Measurements from ENCODE around the gene OVCA2. TPM values are rescaled to one million over a fixed set of nuclear protein-coding genes. Genes with fewer than 3 reads are reported as not detected.

OVCA2 gene
- polyA plus RNA-seq, 3 donors: 12.7 to 15.9 (median 14.0) TPM

DNA sequence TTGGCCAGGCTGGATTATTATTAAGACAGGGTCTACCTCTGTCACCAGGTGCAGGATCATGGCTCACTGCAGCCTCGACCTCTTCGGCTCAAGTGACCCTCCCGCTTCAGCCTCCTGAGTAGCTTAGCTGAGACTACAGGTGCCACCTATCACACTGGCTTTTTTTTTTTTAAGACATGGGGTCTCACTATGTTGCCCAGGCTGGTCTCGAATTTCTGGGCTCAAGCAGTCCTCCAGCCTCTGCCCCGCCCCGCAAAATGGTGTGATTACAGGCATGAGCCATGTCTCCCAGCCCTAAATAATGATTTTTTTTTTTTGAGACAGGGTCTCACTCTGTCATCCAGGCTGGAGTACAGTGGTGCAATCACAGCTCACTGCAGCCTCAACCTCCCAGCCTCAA is 5.8 kb downstream of the OVCA2 start:
- no peak for DNase-seq (ENCODE audit: extremely low read depth in 1 of 11, low read depth in 9 of 11, low spot score in 4 of 11)

GRCh38 chr17:2048805-2049204 is 7.0 kb downstream of the OVCA2 start:
- no peak for DNase-seq (ENCODE audit: extremely low read depth in 1 of 11, low read depth in 9 of 11, low spot score in 4 of 11)

- peak in 3 of 11 donors; percentile 74 to 80 (median 78) for DNase-seq (ENCODE audit: extremely low read depth in 1 of 11, low read depth in 9 of 11, low spot score in 4 of 11)
Observed at GRCh38 chr17:2049333-2050299, 7.8 kb downstream of the OVCA2 start.

GRCh38 chr17:2050300-2051060 is 8.7 kb downstream of the OVCA2 start:
- DNase-seq (ENCODE audit: extremely low read depth in 1 of 11, low read depth in 9 of 11, low spot score in 4 of 11): no peak

GRCh38 chr17:2051061-2051932 is 9.5 kb downstream of the OVCA2 start:
- DNase-seq (ENCODE audit: extremely low read depth in 1 of 11, low read depth in 9 of 11, low spot score in 4 of 11): no peak

DNA sequence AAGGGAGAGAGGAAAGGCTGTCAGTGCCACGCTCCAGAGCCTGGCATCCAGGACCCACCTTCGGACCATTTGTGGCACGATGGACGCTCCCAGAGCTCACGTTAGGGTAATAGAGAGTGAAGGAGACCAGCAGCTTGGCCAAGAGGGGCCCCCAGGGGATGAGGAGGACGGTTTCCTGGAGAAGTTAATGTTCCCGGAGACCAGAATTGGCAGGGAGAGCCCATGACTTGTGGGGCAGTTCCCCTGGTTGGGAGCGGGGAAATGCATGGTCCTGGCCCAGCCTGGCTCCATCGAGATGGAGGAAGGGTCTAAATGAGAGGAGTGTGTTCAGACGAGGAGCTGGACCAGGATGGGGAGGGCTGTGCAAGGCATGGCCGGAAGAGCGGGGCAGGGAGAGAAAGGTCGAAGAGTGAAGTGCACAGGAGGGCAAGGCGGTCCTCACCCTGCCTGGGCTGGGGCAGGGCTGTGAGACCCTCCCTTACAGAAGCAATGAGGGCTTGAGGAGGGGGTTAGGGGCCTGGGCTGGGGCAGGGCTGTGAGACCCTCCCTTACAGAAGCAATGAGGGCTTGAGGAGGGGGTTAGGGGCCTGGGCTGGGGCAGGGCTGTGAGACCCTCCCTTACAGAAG is 10.2 kb downstream of the OVCA2 start:
- DNase-seq (ENCODE audit: extremely low read depth in 1 of 11, low read depth in 9 of 11, low spot score in 4 of 11): no peak

GRCh38 chr17:2053380-2054261 is 11.8 kb downstream of the OVCA2 start:
- no peak for DNase-seq (ENCODE audit: extremely low read depth in 1 of 11, low read depth in 9 of 11, low spot score in 4 of 11)

DNA sequence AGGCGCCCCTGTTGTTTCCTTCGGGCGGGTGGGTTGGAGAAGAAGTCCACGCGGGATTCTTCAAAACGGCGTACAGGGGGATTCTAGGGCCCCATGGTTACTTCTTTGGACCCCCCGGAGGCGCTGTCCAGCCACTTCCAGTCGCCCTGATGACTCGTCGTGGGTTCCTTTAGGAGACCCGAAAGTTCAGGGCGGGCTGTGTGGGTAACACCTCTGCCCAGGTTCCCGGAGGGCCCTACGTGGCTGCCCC is 12.4 kb downstream of the OVCA2 start:
- DNase-seq (ENCODE audit: extremely low read depth in 1 of 11, low read depth in 9 of 11, low spot score in 4 of 11): no peak

DNA sequence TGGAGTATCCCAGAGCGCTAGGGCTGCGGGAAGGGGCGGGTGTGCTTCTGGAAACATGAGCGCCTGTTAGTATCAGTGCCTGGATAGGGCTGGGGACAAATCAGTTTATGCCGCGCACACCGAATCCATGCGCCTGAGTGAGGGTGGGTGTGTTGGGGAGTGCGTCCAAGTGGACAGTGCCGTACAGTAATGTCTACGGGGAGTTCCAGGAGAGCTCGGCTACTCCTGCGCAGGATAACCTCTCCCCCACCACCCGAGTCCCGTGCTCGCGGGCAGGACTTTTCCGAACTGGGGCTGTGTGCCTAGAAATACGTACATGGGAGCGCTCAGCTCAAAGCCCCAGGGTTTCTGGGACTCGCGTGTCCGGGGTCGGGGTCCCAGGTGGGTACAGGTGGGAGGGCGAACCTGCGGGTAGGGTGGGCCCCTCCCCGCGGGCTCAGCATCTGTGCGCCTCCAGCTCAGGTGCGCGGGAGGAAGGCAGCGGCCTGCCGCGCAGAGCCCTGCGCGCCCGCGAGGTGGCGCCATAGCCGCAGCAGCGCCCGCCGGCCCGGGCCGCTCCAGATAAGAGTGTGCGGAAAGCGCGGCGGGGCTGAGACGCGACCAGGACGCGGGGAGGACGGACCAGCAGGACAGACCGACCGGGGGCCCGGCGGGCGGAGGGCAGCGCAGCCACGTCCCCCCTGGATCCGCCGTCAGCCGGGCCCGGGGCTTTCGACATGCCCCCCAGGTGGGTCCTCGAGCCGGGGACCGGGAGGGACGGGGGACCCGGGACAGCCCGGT is 12.9 kb downstream of the OVCA2 start, which contains the start of gene HIC1:
Gene HIC1, plus strand, starts transcription at position 592 of the 780 bp plus-strand sequence. CDS start 1,588 bp downstream, outside the sequence.
- no peak for DNase-seq (ENCODE audit: extremely low read depth in 1 of 11, low read depth in 9 of 11, low spot score in 4 of 11)

DNA sequence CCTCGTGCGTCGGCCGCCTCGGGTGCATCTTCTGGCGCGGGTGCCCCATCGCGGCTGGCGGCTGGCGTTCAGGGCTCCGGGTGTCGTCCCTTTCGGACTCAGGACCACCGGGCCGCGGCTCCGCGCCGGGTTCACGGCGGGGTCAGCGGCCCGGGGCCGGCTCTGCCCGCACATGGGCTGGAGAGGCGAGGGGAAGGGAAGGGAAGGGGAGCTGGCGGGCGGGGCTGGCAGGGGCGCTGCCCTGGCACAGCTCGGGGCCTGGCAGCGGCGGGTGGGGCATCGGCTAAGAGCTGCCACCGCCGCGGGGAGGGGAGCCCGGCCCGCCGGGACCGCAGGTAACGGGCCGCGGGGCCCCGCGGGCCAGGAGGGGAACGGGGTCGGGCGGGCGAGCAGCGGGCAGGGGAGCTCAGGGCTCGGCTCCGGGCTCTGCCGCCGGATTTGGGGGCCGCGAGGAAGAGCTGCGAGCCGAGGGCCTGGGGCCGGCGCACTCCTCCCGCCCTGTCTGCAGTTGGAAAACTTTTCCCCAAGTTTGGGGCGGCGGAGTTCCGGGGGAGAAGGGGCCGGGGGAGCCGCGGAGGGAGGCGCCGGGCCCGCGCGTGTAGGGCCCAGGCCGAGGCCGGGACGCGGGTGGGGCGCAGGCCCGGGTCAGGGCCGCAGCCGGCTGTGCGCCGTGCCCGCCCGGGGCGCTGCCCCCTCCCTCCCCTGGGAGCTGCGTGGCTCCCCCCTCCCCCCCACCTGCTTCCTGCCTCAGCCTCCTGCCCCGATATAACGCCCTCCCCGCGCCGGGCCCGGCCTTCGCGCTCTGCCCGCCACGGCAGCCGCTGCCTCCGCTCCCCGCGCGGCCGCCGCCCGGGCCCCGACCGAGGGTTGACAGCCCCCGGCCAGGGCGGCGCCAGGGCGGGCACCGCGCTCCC is 13.7 kb downstream of the OVCA2 start:
- no peak for DNase-seq (ENCODE audit: extremely low read depth in 1 of 11, low read depth in 9 of 11, low spot score in 4 of 11)

GRCh38 chr17:2056206-2057174 is 14.7 kb downstream of the OVCA2 start:
- no peak for DNase-seq (ENCODE audit: extremely low read depth in 1 of 11, low read depth in 9 of 11, low spot score in 4 of 11)

DNA sequence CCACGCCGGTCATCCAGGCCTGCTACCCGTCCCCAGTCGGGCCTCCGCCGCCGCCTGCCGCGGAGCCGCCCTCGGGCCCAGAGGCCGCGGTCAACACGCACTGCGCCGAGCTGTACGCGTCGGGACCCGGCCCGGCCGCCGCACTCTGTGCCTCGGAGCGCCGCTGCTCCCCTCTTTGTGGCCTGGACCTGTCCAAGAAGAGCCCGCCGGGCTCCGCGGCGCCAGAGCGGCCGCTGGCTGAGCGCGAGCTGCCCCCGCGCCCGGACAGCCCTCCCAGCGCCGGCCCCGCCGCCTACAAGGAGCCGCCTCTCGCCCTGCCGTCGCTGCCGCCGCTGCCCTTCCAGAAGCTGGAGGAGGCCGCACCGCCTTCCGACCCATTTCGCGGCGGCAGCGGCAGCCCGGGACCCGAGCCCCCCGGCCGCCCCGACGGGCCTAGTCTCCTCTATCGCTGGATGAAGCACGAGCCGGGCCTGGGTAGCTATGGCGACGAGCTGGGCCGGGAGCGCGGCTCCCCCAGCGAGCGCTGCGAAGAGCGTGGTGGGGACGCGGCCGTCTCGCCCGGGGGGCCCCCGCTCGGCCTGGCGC is 15.4 kb downstream of the OVCA2 start:
- DNase-seq (ENCODE audit: extremely low read depth in 1 of 11, low read depth in 9 of 11, low spot score in 4 of 11): no peak

DNA sequence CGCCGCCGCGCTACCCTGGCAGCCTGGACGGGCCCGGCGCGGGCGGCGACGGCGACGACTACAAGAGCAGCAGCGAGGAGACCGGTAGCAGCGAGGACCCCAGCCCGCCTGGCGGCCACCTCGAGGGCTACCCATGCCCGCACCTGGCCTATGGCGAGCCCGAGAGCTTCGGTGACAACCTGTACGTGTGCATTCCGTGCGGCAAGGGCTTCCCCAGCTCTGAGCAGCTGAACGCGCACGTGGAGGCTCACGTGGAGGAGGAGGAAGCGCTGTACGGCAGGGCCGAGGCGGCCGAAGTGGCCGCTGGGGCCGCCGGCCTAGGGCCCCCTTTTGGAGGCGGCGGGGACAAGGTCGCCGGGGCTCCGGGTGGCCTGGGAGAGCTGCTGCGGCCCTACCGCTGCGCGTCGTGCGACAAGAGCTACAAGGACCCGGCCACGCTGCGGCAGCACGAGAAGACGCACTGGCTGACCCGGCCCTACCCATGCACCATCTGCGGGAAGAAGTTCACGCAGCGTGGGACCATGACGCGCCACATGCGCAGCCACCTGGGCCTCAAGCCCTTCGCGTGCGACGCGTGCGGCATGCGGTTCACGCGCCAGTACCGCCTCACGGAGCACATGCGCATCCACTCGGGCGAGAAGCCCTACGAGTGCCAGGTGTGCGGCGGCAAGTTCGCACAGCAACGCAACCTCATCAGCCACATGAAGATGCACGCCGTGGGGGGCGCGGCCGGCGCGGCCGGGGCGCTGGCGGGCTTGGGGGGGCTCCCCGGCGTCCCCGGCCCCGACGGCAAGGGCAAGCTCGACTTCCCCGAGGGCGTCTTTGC is 16.2 kb downstream of the OVCA2 start:
- DNase-seq (ENCODE audit: extremely low read depth in 1 of 11, low read depth in 9 of 11, low spot score in 4 of 11): no peak

All from renal cortex interstitium (tissue), 11 donors.